OCI-LY3 (cell line): ENCODE measurements around the gene GSTA5.

Experiments used
- H2AFZ ChIP-seq: fragments of 200-600, 300-600 bp; shearing (Covaris generic); 2 replicates; pipeline ENCODE4 v1.6.0; 2014; ENCODE audit warnings: antibody characterized with exemption, low read depth, low read length
- H3K27ac ChIP-seq: fragments of 200-600, 300-600 bp; sonication (generic); 2 replicates; pipeline ENCODE4 v1.5.1; 2014; ENCODE audit warnings: mild to moderate bottlenecking, low read length, moderate library complexity, mixed read lengths
- H3K27me3 ChIP-seq: fragments of 200-600, 300-600 bp; sonication (generic); 2 replicates; pipeline ENCODE4 v1.6.1; 2014; ENCODE audit warnings: low read depth, low read length, mixed read lengths
- H3K36me3 ChIP-seq: fragments of 200-600, 300-600 bp; sonication (generic); replicated peaks from 2 replicates; pipeline ENCODE3; 2014; ENCODE audit warnings: low read depth, low read length, mixed read lengths
- H3K4me1 ChIP-seq: fragments of 300-600, 200-600 bp; sonication (generic); 2 replicates; pipeline ENCODE4 v1.6.1; 2014; ENCODE audit warnings: low read length, mixed read lengths
- H3K4me2 ChIP-seq: fragments of 200-600, 300-600 bp; sonication (generic); 2 replicates; pipeline ENCODE4 v1.6.1; 2014; ENCODE audit warnings: low read length, mixed read lengths
- H3K4me3 ChIP-seq: fragments of 300-600, 200-600 bp; sonication (generic); 2 replicates; pipeline ENCODE4 v1.5.1; 2014; ENCODE audit warnings: antibody characterized with exemption, mild to moderate bottlenecking, low read length, moderate library complexity
- H3K79me2 ChIP-seq: fragments of 300-600, 200-600 bp; shearing (Covaris generic); 2 replicates; pipeline ENCODE4 v1.6.1; 2014; ENCODE audit warnings: mild to moderate bottlenecking, low read length, mixed read lengths
- H3K9ac ChIP-seq: fragments of 300-600, 200-600 bp; shearing (Covaris generic); 2 replicates; pipeline ENCODE4 v1.6.0; 2014; ENCODE audit warnings: mild to moderate bottlenecking, low read length, moderate library complexity
- H3K9me3 ChIP-seq: fragments of 200-600, 300-600 bp; shearing (Covaris generic); 2 replicates; pipeline ENCODE4 v1.6.1; 2014; ENCODE audit warnings: low read length, mixed read lengths; ENCODE audit not compliant: insufficient read depth
- H4K20me1 ChIP-seq: fragments of 200-600, 300-600 bp; sonication (generic); 2 replicates; pipeline ENCODE4 v1.6.1; 2016; ENCODE audit warnings: low read length, mixed read lengths; ENCODE audit not compliant: insufficient read depth
- EZH2phosphoT487 ChIP-seq: fragments of 200-600 bp; shearing (Covaris generic); IDR thresholded peaks from 2 replicates; pipeline ENCODE4 v1.6.1; 2018; ENCODE audit warnings: antibody characterized with exemption, mixed run types, low read depth
- TF ChIP-seq, protein P1 (sequence below): fragments of 200-600, 300-600 bp; sonication (generic); IDR thresholded peaks from 2 replicates; pipeline ENCODE4 v1.5.1; 2014; ENCODE audit warnings: antibody characterized with exemption, low read length, low read depth

Gene GSTA5

DNA sequence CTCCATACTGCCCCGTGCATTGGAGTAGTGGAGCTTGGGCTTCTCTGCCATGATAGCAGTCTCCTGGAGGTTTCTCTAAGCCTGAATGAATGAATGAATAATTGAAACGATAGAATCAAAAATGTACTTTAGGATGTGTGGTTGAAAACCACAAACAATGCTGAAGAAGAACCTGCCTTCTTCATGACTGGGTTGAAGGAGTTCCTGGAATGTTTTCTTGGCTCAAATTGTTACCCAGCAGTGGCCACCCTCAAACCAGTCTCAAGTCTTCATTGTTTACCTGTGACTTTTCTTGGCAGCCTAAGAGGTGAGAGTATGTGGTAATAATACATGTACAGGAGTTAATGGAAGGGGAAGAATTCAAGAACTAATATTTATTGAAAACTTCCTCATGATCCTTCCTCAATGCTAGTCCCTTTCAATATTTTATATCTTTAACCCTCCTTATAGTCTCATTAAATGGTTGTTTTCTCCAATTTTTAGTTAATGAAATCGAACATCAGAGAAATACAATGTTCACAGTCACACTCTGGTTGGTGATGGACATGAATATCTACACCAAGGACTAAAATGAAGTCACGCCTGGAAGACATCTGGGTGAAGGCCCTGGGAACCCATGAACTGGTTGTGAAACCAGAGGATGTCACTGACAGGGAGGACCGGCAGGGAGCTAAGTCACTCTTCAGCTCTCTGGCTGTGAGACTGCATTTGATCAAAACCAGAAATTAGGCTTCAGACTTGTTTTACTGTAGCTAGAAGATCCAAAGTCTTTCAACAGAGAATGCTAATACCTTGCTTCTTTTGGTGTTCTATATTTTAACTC lies at the start of gene GSTA5:
TSS of gene GSTA5 (minus strand) at position 51 of the 823 bp plus-strand sequence.
- H3K4me2 ChIP-seq: no peak within 1 kb of the TSS
- no peaks in the 10 kb centered on the region for H3K4me1 ChIP-seq
- H3K9me3 ChIP-seq: no peaks in the 10 kb centered on the region
- no peak within 1 kb of the TSS for H2AFZ ChIP-seq
- H3K27ac ChIP-seq: no peak within 1 kb of the TSS
- no peak for TF ChIP-seq EZH2phosphoT487
- TF ChIP-seq, protein P1, sequence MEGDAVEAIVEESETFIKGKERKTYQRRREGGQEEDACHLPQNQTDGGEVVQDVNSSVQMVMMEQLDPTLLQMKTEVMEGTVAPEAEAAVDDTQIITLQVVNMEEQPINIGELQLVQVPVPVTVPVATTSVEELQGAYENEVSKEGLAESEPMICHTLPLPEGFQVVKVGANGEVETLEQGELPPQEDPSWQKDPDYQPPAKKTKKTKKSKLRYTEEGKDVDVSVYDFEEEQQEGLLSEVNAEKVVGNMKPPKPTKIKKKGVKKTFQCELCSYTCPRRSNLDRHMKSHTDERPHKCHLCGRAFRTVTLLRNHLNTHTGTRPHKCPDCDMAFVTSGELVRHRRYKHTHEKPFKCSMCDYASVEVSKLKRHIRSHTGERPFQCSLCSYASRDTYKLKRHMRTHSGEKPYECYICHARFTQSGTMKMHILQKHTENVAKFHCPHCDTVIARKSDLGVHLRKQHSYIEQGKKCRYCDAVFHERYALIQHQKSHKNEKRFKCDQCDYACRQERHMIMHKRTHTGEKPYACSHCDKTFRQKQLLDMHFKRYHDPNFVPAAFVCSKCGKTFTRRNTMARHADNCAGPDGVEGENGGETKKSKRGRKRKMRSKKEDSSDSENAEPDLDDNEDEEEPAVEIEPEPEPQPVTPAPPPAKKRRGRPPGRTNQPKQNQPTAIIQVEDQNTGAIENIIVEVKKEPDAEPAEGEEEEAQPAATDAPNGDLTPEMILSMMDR: no peak
- no peak within 1 kb of the TSS for H3K4me3 ChIP-seq
- no peaks in the 10 kb centered on the region for H3K36me3 ChIP-seq
- no peak within 1 kb of the TSS for H3K9ac ChIP-seq
- no peaks in the 10 kb centered on the region for H3K79me2 ChIP-seq
- H4K20me1 ChIP-seq: no peaks in the 10 kb centered on the region
- peaks cover 6% of the 10 kb centered on the region; the same call in 1 of the 2 replicates for H3K27me3 ChIP-seq

DNA sequence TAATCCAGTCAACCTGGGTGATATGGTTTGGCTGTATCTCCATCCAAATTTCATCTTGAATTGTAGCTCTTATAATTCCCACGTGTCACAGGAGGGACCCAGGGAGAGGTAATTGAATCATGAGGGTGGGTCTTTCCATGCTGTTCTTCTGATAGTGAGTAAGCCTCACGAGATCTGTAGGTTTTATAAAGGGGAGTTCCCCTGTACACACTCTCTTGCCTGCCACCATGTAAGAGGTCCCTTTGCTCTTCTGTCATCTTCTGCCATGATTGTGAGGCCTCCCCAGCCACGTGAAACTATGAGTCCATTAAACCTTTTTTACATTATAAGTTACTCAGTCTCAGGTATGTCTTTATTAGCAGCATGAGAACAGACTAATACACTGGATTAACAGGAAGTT lies 49.4 kb upstream of the GSTA5 start:
- Histone ChIP-seq H3K4me3 (no peak overlapping the region), H3K79me2 (no peaks in the 10 kb centered on the region), H2AFZ (no peak overlapping the region), H3K9me3 (no peaks in the 10 kb centered on the region), H4K20me1 (no peaks in the 10 kb centered on the region), H3K27me3 (no peaks in the 10 kb centered on the region), H3K4me1 (no peaks in the 10 kb centered on the region), H3K27ac (no peak overlapping the region), H3K36me3 (no peaks in the 10 kb centered on the region), H3K9ac (no peak overlapping the region), H3K4me2 (no peak overlapping the region)
- TF ChIP-seq EZH2phosphoT487: no peak
- TF ChIP-seq, protein P1: no peak

DNA sequence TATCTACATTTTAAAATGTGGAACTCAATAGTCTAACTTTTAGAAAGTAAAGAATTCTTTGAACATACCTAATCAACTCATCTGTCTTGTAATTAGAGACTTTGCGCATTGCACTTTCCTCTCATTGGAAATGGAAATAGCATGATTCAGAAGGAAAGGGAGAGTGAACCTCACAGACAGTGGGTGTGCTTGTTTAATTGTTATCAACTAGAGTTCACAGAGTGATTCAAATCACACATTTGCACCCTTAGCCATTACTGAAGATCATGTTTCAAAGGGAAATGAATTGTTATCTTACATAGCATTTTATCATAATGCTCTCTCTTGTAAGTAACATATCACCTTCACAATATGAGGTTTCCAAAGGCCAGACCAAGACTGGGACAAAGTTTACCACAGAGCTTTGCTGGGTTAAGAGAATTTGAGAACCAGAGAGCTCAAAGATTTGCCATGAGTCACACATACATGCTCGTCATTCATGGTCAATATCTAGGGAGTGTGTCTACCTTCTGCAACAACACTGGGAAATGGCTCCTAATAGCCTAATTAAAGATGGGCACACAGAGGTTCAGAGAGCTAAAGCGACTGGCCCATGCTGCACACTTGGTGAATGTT lies 47.4 kb upstream of the GSTA5 start:
- Histone ChIP-seq H3K27ac (no peak overlapping the region), H2AFZ (no peak overlapping the region; the same call in 1 of the 2 replicates), H3K9me3 (no peaks in the 10 kb centered on the region), H3K36me3 (no peaks in the 10 kb centered on the region), H3K79me2 (no peaks in the 10 kb centered on the region), H3K27me3 (no peaks in the 10 kb centered on the region), H3K4me2 (no peak overlapping the region), H3K4me1 (no peaks in the 10 kb centered on the region), H4K20me1 (no peaks in the 10 kb centered on the region), H3K4me3 (no peak overlapping the region), H3K9ac (no peak overlapping the region)
- TF ChIP-seq, protein P1: no peak
- TF ChIP-seq EZH2phosphoT487: no peak
